Vagina (tissue), 2 donors: ENCODE data around the gene CPA2. TPM values are rescaled to one million over a fixed set of nuclear protein-coding genes. Genes with fewer than 3 reads are reported as not detected.

ENCODE experiments used
- DNase-seq, 2 donors: peaks; one replicate each; pipeline ENCODE4 v3.0.0-alpha.2; 2017; ENCODE audit errors: extremely low spot score in 2 of 2
- H3K27ac ChIP-seq: fragments of 200-600 bp; sonication (generic); one replicate; pipeline ENCODE4 v1.5.1; 2019
- H3K27me3 ChIP-seq: fragments of 200-600 bp; sonication (generic); one replicate; pipeline ENCODE4 v1.5.1; 2019
- H3K36me3 ChIP-seq, 2 donors: fragments of 200-600 bp; sonication (generic); one replicate each; pipeline ENCODE4 v1.5.1; 2017 to 2019
- H3K4me1 ChIP-seq: fragments of 200-600 bp; sonication (generic); one replicate; pipeline ENCODE4 v1.5.1; 2019
- H3K4me3 ChIP-seq, 2 donors: fragments of 200-600 bp; sonication (generic); 1 replicate in 1 of 2; 2 replicates in 1 of 2; pipeline ENCODE4 v1.5.1; 2016 to 2019
- H3K9me3 ChIP-seq: fragments of 200-600 bp; sonication (generic); one replicate; pipeline ENCODE4 v1.5.1; 2019
- POLR2A ChIP-seq, 2 donors: fragments of 450-650 bp; IDR thresholded peaks; one replicate each; pipeline ENCODE4 v1.6.1; 2017; ENCODE audit warnings: antibody characterized with exemption in 2 of 2, mild to moderate bottlenecking in 2 of 2, moderate library complexity in 2 of 2
- POLR2AphosphoS5 ChIP-seq, 2 donors: sonication (generic); formaldehyde crosslinking; IDR thresholded peaks; one replicate each; pipeline ENCODE4 v1.9.0; 2017; ENCODE audit warnings: antibody characterized with exemption in 2 of 2, mild to moderate bottlenecking in 2 of 2, low read depth in 1 of 2; ENCODE audit not compliant: insufficient read depth in 1 of 2
- intact Hi-C: fragments of 100-400 bp; cut with DNase I; formaldehyde crosslinking; loops from one replicate; pipeline ENCODE4 v1.15.1; 2023
- total RNA-seq: library from RNA; depleted of rRNA; stranded (reverse); fragments of >200 nt; gene quantifications from one replicate; pipeline ENCODE4 v1.2.3, GENCODE V29; 2016
- TF ChIP-seq, protein P1 (sequence below), 3 experiments: fragments of 450-650 bp in 2 of 3; fragments of 200-600 bp in 1 of 3; sonication (generic) in 1 of 3; IDR thresholded peaks; one replicate each; pipeline ENCODE4 v1.5.1; 2017 to 2019; ENCODE audit warnings: antibody characterized with exemption in 3 of 3, mild to moderate bottlenecking in 2 of 3, moderate library complexity in 2 of 3

CPA2 gene
- total RNA-seq, 1 donor from 2014 or later = not detected

DNA sequence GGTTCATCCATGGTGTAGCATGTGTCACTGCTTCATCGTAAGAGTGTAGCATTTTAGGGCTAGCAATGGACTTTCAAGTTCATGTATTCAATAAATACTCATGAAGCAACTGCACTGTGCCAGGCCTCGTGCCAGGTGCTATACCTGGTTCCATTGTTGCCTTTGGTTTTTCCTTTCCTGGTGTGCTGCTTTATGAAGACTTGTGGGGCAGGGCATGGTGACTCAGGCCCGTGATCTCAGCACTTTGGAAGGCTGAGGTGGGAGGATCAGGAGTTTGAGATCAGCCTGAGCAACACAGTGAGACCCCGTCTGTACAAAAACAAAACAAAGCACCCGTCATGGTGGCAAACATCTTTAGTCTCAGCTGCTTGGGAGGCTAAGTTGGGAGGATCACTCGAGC is 24.1 kb downstream of the CPA2 start:
- Histone ChIP-seq H3K4me1 (peaks cover 8% of the 10 kb centered on the region), H3K27me3 (no peaks in the 10 kb centered on the region), H3K36me3 (no peaks in the 10 kb centered on the region), H3K9me3 (no peaks in the 10 kb centered on the region), H3K27ac (no peak overlapping the region), H3K4me3 (no peak overlapping the region)
- peak in 1 of 2 donors; percentile 47 for TF ChIP-seq POLR2AphosphoS5 (IDR thresholded peaks at IDR 0.05; ENCODE audit: insufficient read depth in 1 of 2, low read depth in 1 of 2)
- TF ChIP-seq POLR2A (IDR thresholded peaks at IDR 0.05) = no peak
- no peak for DNase-seq
- intact Hi-C loops = no loop called here

DNA sequence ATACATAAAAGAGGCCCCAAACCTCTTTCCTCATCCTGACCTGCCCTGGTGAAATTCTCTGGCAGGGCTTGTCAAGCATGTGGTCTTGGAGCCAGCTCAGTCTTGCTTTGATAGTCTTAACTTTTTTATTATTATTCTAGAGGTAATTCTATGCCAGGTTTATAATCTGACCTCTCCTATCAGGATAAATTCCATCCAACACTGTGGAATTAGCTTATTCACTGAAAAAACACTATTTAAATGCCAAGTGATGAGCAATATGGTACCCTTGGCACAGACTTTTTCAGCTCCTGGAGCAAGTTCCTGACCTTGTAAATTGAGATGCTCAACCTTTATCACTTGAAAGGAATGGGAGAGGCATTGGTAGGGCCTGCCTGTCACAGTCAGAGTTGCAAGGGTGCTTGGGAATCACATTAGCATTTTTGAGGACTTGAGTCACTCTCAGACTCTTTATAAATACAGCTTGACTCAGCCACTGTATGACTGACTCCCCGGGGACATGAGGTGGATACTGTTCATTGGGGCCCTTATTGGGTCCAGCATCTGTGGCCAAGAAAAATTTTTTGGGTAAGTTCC is 26.1 kb downstream of the CPA2 start, which contains the start of gene CPA4:
Gene CPA4 (plus strand): TSS at position 480 of the 576 bp plus-strand sequence. CDS start 20 bp downstream, at position 500.
- intact Hi-C loops = no loop called here
- H3K27me3 ChIP-seq = no peaks in the 10 kb centered on the region
- DNase-seq = no peak
- H3K4me1 ChIP-seq = peaks cover 8% of the 10 kb centered on the region
- no peaks in the 10 kb centered on the region for H3K9me3 ChIP-seq
- no peak within 1 kb of the TSS for H3K27ac ChIP-seq
- no peaks in the 10 kb centered on the region for H3K36me3 ChIP-seq
- no peak for TF ChIP-seq POLR2A (IDR thresholded peaks at IDR 0.05)
- TF ChIP-seq, protein P1, sequence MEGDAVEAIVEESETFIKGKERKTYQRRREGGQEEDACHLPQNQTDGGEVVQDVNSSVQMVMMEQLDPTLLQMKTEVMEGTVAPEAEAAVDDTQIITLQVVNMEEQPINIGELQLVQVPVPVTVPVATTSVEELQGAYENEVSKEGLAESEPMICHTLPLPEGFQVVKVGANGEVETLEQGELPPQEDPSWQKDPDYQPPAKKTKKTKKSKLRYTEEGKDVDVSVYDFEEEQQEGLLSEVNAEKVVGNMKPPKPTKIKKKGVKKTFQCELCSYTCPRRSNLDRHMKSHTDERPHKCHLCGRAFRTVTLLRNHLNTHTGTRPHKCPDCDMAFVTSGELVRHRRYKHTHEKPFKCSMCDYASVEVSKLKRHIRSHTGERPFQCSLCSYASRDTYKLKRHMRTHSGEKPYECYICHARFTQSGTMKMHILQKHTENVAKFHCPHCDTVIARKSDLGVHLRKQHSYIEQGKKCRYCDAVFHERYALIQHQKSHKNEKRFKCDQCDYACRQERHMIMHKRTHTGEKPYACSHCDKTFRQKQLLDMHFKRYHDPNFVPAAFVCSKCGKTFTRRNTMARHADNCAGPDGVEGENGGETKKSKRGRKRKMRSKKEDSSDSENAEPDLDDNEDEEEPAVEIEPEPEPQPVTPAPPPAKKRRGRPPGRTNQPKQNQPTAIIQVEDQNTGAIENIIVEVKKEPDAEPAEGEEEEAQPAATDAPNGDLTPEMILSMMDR (IDR thresholded peaks at IDR 0.05) = no peak
- peak in 1 of 2 donors; percentile 56 for TF ChIP-seq POLR2AphosphoS5 (IDR thresholded peaks at IDR 0.05; ENCODE audit: insufficient read depth in 1 of 2, low read depth in 1 of 2)
- H3K4me3 ChIP-seq = no peak within 1 kb of the TSS

DNA sequence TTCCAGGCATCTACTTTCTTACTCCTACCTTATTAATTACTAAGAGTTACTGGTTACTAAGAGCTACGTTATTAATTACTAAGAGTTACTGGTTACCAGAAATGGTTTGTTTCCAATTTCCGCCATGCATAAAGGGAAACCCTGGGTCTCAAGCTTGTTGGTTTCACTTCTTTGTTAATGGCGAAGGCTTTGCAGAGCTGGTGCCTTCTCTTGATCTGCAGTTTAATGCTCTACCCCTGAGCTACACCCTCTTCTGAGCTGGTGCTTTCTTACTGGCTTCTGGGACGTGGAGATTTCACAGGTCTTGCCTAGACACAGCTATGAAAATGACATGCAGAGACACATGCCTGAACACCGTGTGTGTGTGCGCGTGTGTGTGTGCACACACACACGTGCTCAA is 26.9 kb downstream of the CPA2 start:
- Histone ChIP-seq H3K36me3 (no peaks in the 10 kb centered on the region), H3K4me3 (no peak overlapping the region), H3K9me3 (no peaks in the 10 kb centered on the region), H3K27ac (no peak overlapping the region), H3K27me3 (no peaks in the 10 kb centered on the region), H3K4me1 (peaks cover 8% of the 10 kb centered on the region)
- no peak for TF ChIP-seq POLR2A (IDR thresholded peaks at IDR 0.05)
- TF ChIP-seq, protein P1 (IDR thresholded peaks at IDR 0.05) = no peak
- no peak for TF ChIP-seq POLR2AphosphoS5 (IDR thresholded peaks at IDR 0.05; ENCODE audit: insufficient read depth in 1 of 2, low read depth in 1 of 2)
- intact Hi-C loops = no loop called here
- DNase-seq = no peak

DNA sequence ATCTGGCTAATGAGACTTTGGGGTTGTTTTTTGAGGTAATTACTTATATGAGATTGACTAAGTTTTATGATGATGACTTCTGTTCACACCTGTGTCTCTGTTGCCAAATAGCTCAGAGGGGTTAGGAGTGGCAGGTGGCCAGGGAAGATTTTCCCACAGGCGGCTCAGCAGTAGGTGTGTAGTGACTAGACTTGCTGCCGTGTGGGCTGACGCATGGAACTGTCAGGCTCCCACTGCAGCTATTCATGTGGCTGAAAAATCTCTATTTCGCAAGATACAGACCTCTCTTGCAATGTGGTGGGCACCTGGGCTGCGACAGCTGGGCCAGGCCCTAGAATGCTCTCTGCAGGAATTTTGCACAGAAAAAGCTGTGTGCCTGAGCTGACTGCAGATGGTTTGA is 27.7 kb downstream of the CPA2 start:
- TF ChIP-seq, protein P1 (IDR thresholded peaks at IDR 0.05) = no peak
- DNase-seq = no peak
- Histone ChIP-seq H3K27me3 (no peaks in the 10 kb centered on the region), H3K4me3 (no peak overlapping the region), H3K27ac (no peak overlapping the region), H3K36me3 (no peaks in the 10 kb centered on the region), H3K9me3 (no peaks in the 10 kb centered on the region), H3K4me1 (peaks cover 8% of the 10 kb centered on the region)
- intact Hi-C loops = no loop called here

DNA sequence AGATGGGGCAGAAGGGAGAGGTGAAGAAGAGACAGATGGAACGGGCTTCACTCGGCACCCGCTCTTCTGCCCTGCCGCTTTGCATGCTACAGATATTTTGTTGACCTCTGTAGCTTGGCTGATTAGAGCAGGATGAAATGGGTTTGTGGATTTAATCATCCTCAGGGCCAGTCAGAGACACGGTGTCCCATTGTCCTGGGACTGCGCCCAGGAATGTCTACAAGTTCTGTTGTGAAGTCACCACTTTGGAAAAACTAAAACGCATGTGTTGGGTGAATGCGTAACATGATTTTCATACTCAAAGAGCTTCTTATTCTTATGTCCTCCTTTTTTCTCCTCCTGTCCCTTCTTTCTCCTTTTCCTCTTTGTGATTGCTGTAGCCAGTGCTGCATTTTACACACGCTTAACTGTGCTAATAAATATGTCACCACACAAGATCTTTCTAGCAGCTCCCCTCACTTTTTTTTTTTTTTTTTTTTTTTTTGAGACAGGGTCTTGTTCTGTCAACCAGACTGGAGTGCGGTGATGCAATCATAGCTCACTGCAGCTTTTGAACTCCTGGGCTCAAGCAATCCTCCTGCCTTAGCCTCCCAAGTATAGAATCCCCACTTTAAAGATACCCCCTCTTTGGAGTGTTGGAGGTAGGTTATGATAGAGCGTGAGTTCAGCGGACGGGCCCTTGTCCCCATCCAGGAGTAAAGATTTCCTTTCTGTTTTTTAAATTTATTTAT is 29.7 kb downstream of the CPA2 start:
- H3K4me3 ChIP-seq = no peak overlapping the region
- intact Hi-C loops = no loop called here
- no peak for DNase-seq
- TF ChIP-seq, protein P1 (IDR thresholded peaks at IDR 0.05) = no peak
- TF ChIP-seq POLR2A (IDR thresholded peaks at IDR 0.05) = no peak
- TF ChIP-seq POLR2AphosphoS5 (IDR thresholded peaks at IDR 0.05; ENCODE audit: insufficient read depth in 1 of 2, low read depth in 1 of 2) = no peak
- no peak overlapping the region for H3K27ac ChIP-seq
- no peaks in the 10 kb centered on the region for H3K9me3 ChIP-seq
- H3K27me3 ChIP-seq = no peaks in the 10 kb centered on the region
- H3K36me3 ChIP-seq = no peaks in the 10 kb centered on the region
- peaks cover 8% of the 10 kb centered on the region for H3K4me1 ChIP-seq
